Breast epithelium (tissue), 4 donors: ENCODE measurements around the gene RBP3. TPM values are rescaled to one million over a fixed set of nuclear protein-coding genes. Genes with fewer than 3 reads are reported as not detected.

ENCODE experiments used
- DNase-seq, 2 donors: peaks; one replicate each; pipeline ENCODE4 v3.0.0-alpha.2; 2019; ENCODE audit warnings: low spot score in 2 of 2
- H3K27ac ChIP-seq, 2 donors: fragments of 200-600 bp; sonication (generic) in 1 of 2; one replicate each; pipeline ENCODE4 v1.5.1; 2016 to 2019; ENCODE audit warnings: mild to moderate bottlenecking in 1 of 2
- H3K27me3 ChIP-seq, 2 donors: fragments of 200-600 bp; sonication (generic) in 1 of 2; one replicate each; pipeline versions ENCODE4 v1.5.1 to v1.6.0; 2017 to 2019; ENCODE audit warnings: control low read depth in 1 of 2, mild to moderate bottlenecking in 1 of 2
- H3K36me3 ChIP-seq: fragments of 200-600 bp; one replicate; pipeline ENCODE4 v1.5.1; 2019
- H3K4me1 ChIP-seq, 2 donors: fragments of 200-600 bp; sonication (generic); one replicate each; pipeline ENCODE4 v1.5.1; 2016 to 2019; ENCODE audit warnings: control low read depth in 1 of 2
- H3K4me3 ChIP-seq, 3 donors: fragments of 200-600 bp; sonication (generic); 1 replicate in 2 of 3; 2 replicates in 1 of 3; pipeline ENCODE4 v1.5.1; 2016 to 2019; ENCODE audit warnings: mild to moderate bottlenecking in 3 of 3, moderate library complexity in 2 of 3
- H3K9me3 ChIP-seq, 2 donors: fragments of 200-600 bp; sonication (generic) in 1 of 2; one replicate each; pipeline ENCODE4 v1.5.1; 2016 to 2019; ENCODE audit warnings: control low read depth in 1 of 2
- POLR2A ChIP-seq: fragments of 450-650 bp; IDR thresholded peaks from one replicate; pipeline ENCODE4 v1.6.1; 2016; ENCODE audit warnings: antibody characterized with exemption, mild to moderate bottlenecking, moderate library complexity
- POLR2AphosphoS5 ChIP-seq, 3 donors: sonication (generic); formaldehyde crosslinking; IDR thresholded peaks; one replicate each; pipeline ENCODE4 v1.6.1; 2017; ENCODE audit warnings: antibody characterized with exemption in 3 of 3
- intact Hi-C: fragments of 100-400 bp; cut with DNase I; formaldehyde crosslinking; loops from one replicate; pipeline ENCODE4 v1.15.1; 2023; ENCODE audit warnings: low total_unique reads
- total RNA-seq, 3 donors: library from RNA; depleted of rRNA; stranded (reverse); fragments of >200 nt; gene quantifications; one replicate each; pipeline ENCODE4 v1.1.0, GENCODE V29; 2016
- TF ChIP-seq, protein P1 (sequence below), 3 donors: fragments of 450-650 bp; IDR thresholded peaks; one replicate each; pipeline ENCODE4 v1.5.1; 2016 to 2017; ENCODE audit warnings: antibody characterized with exemption in 3 of 3, mild to moderate bottlenecking in 3 of 3, moderate library complexity in 3 of 3

The RBP3 gene
- total RNA-seq, 3 donors from 2014 or later = not detected

DNA sequence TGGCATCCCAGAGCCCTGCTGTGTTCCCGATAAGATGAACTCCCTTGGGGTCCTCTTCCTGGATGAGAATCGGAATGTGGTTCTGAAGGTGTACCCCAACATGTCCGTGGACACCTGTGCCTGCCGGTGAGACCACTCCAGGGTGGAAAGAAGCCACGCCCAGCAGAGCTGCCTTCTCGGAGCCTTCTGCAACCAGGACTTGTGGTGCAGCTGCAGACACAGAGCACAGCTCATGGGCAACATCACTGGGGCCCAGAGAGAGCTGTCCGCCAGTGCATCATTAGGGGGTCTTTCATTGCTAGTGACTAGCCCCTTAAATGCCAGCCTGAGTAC lies 35.5 kb upstream of the RBP3 start:
- no peak for TF ChIP-seq POLR2A
- Histone ChIP-seq H3K36me3 (no peaks in the 10 kb centered on the region), H3K27me3 (no peaks in the 10 kb centered on the region), H3K4me3 (no peak overlapping the region), H3K27ac (no peak overlapping the region), H3K4me1 (no peaks in the 10 kb centered on the region), H3K9me3 (no peaks in the 10 kb centered on the region)
- no peak for DNase-seq
- intact Hi-C loops = no loop called here

DNA sequence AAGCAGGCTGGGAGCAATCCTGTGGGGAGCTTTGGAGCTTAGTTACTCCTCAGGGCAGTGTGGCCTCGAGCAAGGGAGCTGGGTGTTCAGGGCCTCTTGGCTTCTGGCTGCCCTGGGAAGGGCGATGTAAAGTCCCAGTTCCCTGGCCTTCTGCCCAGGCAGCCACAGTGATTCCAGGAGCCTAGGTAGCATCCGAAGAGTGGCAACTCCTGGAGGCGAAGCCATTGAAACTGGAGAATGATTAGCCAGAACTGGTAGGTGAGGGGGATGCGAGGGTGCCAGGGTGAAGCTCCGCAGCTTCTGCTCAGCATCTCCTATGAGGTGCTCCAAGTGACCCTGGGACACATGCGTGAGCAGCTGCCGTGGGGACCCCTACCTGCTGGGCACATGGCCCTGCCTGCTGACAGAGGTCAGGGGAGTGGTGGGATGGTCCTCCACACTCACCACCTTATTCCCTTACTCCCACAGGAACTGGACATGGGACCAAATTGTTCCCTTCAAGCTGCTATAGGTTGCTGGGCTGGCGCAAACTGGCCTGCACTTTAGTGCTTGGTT lies 33.7 kb upstream of the RBP3 start:
- no peaks in the 10 kb centered on the region for H3K4me1 ChIP-seq
- TF ChIP-seq POLR2AphosphoS5 (IDR thresholded peaks at IDR 0.05) = no peak
- TF ChIP-seq, protein P1, sequence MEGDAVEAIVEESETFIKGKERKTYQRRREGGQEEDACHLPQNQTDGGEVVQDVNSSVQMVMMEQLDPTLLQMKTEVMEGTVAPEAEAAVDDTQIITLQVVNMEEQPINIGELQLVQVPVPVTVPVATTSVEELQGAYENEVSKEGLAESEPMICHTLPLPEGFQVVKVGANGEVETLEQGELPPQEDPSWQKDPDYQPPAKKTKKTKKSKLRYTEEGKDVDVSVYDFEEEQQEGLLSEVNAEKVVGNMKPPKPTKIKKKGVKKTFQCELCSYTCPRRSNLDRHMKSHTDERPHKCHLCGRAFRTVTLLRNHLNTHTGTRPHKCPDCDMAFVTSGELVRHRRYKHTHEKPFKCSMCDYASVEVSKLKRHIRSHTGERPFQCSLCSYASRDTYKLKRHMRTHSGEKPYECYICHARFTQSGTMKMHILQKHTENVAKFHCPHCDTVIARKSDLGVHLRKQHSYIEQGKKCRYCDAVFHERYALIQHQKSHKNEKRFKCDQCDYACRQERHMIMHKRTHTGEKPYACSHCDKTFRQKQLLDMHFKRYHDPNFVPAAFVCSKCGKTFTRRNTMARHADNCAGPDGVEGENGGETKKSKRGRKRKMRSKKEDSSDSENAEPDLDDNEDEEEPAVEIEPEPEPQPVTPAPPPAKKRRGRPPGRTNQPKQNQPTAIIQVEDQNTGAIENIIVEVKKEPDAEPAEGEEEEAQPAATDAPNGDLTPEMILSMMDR (IDR thresholded peaks at IDR 0.05) = no peak
- no peak overlapping the region for H3K27ac ChIP-seq
- no peak overlapping the region for H3K4me3 ChIP-seq
- H3K36me3 ChIP-seq = no peaks in the 10 kb centered on the region
- no peak for DNase-seq
- intact Hi-C loops = no loop called here
- no peaks in the 10 kb centered on the region for H3K27me3 ChIP-seq
- no peaks in the 10 kb centered on the region for H3K9me3 ChIP-seq

DNA sequence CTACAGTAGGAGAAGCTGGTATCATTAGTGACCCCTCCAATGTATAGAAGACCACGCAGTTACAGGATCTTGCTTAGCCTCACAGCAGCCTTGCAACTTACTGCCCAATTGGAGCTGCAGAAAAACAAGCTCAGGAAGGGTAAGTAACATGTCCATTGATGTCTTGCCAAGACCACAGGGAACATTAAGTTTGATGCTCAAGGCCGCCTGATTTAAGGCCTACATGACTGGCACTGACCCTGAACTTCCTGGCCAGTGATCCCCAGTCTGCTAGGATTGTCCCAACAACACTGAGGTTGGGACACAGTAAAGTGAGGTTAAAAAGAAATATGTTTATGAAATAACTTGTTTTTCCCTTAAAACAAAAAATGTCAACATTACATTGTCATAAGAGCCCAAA lies 32.7 kb upstream of the RBP3 start:
- H3K36me3 ChIP-seq = no peaks in the 10 kb centered on the region
- H3K9me3 ChIP-seq = no peaks in the 10 kb centered on the region
- TF ChIP-seq POLR2A = no peak
- no peak for TF ChIP-seq POLR2AphosphoS5 (IDR thresholded peaks at IDR 0.05)
- TF ChIP-seq, protein P1 (IDR thresholded peaks at IDR 0.05) = no peak
- DNase-seq = no peak
- H3K4me3 ChIP-seq = no peak overlapping the region
- H3K4me1 ChIP-seq = no peaks in the 10 kb centered on the region
- H3K27ac ChIP-seq = no peak overlapping the region
- intact Hi-C loops = no loop called here
- H3K27me3 ChIP-seq = no peaks in the 10 kb centered on the region

DNA sequence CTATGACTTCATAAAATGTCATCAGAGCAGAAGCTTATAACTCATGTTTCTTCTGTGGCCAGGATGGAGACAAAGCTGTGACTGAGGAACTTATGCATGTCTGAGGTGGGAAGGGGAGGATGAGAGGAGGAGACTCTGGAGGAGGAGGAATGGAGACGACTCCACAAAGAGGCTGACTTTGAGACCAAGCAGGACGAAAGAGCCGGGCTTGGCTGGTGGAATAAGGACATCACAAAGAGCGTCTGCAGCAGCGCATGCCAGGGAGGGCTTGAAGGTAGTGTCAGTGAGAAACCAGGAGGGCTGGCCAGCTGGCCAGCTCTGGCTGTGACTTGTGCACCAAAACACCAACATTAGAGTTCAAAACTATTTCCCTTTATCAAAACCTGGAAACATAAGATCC lies 32.0 kb upstream of the RBP3 start:
- no peaks in the 10 kb centered on the region for H3K9me3 ChIP-seq
- no peaks in the 10 kb centered on the region for H3K4me1 ChIP-seq
- H3K36me3 ChIP-seq = no peaks in the 10 kb centered on the region
- TF ChIP-seq POLR2A (no peak), POLR2AphosphoS5 (IDR thresholded peaks at IDR 0.05) (no peak)
- TF ChIP-seq, protein P1 (IDR thresholded peaks at IDR 0.05) = no peak
- H3K27me3 ChIP-seq = no peaks in the 10 kb centered on the region
- intact Hi-C loops = no loop called here
- H3K4me3 ChIP-seq = no peak overlapping the region
- DNase-seq = no peak
- no peak overlapping the region for H3K27ac ChIP-seq

DNA sequence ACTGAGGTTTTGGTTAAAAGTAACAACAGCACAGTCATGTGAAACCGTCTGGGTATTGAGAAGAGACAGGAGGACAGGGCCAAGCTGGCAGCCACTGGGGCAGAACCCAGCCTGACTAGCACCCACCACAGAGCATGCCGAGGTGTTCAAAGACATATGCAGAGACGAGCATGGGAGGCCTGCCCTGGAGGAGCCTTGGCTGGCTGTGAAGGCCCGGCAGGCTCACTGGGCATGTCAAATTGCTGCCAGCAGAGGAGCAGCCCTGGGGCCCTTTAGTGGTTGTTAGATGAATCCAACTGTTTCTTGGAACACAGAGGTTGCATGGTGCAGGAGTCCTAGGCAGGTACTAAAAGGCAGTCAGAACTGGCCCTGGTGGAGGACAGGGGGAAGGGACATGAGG lies 30.9 kb upstream of the RBP3 start:
- Histone ChIP-seq H3K4me3 (no peak overlapping the region), H3K27ac (no peak overlapping the region), H3K27me3 (no peaks in the 10 kb centered on the region), H3K36me3 (no peaks in the 10 kb centered on the region), H3K9me3 (no peaks in the 10 kb centered on the region), H3K4me1 (no peaks in the 10 kb centered on the region)
- TF ChIP-seq POLR2A = no peak
- TF ChIP-seq POLR2AphosphoS5 (IDR thresholded peaks at IDR 0.05) = no peak
- TF ChIP-seq, protein P1 (IDR thresholded peaks at IDR 0.05) = no peak
- intact Hi-C loops = no loop called here
- DNase-seq = no peak

DNA sequence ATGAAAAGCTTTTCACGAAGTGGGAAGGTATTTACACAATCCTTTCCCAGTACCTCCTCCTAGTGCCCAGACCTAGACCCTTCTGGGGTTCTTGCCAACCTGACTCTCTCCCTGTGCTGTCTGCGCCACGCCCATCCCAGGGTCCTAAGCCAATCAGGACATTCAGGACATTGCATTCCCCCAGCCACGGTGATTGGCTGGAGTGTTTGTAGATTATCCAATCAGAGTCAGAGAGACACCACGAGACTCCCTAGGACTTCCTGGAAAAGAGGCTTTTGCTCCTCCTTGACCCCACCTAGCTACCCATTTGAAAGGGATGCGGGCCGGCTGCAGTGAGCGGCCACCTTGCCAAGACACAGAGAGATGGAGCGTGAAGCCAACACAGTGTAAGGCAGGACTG lies 29.5 kb upstream of the RBP3 start:
- no peak overlapping the region for H3K4me3 ChIP-seq
- no peak for DNase-seq
- no peaks in the 10 kb centered on the region for H3K4me1 ChIP-seq
- H3K27me3 ChIP-seq = no peaks in the 10 kb centered on the region
- no peaks in the 10 kb centered on the region for H3K36me3 ChIP-seq
- no peak for TF ChIP-seq POLR2AphosphoS5 (IDR thresholded peaks at IDR 0.05)
- no peak overlapping the region for H3K27ac ChIP-seq
- no peaks in the 10 kb centered on the region for H3K9me3 ChIP-seq
- intact Hi-C loops = no loop called here
